ENCODE measurements around the gene SIRT6. TPM values are rescaled to one million over a fixed set of nuclear protein-coding genes. Genes with fewer than 3 reads are reported as not detected.
"Not testable (repeated sequence)": the region's sequence is repeated elsewhere in the genome, so short reads cannot be mapped to it uniquely, and the experiment has no call there.

The SIRT6 gene
- total and polyA plus RNA-seq, 2 donors (not counting 1 experiment from before 2014, with no cell fraction given): 8.8 to 9.2 TPM

GRCh38 chr19:4225885-4226284, 43.5 kb upstream of the SIRT6 start:
- no peaks in the 10 kb centered on the region for H4K20me1 ChIP-seq (ENCODE audit: control insufficient read depth, extremely low read depth, insufficient read depth, low read length)
- peaks cover 11% of the 10 kb centered on the region for H3K27me3 ChIP-seq (ENCODE audit: control insufficient read depth, insufficient read depth, low read length)
- no peaks in the 10 kb centered on the region for H3K36me3 ChIP-seq (ENCODE audit: control insufficient read depth, insufficient read depth, low read length)
- no peak overlapping the region for H3K9ac ChIP-seq (ENCODE audit: insufficient read depth, low read length)
- no peaks in the 10 kb centered on the region for H3K9me3 ChIP-seq (ENCODE audit: control insufficient read depth, insufficient read depth, low read depth, low read length)
- peaks cover 3% of the 10 kb centered on the region for H3K4me1 ChIP-seq (ENCODE audit: control insufficient read depth, extremely low read depth, insufficient read depth, low read length)
- H2AFZ ChIP-seq (ENCODE audit: low read length): no peak overlapping the region
- H3K4me3 ChIP-seq (replicated peaks in 1 of 4; ENCODE audit: control extremely low read depth in 1 of 4, insufficient read depth in 1 of 4, low read depth in 3 of 4, low read length in 4 of 4): no peak overlapping the region
- TF ChIP-seq CTCF (conservative IDR thresholded peaks at IDR 0.05 in 1 of 2, IDR thresholded peaks at IDR 0.05 in 1 of 2; ENCODE audit: low read depth in 1 of 2, low read length in 2 of 2) (no peak), EZH2 (IDR thresholded peaks at IDR 0.05; ENCODE audit: low read length, missing control alignments) (no peak)
- no peak for DNase-seq (ENCODE audit: low read depth in 2 of 2)
- no peak overlapping the region for H3K27ac ChIP-seq (ENCODE audit: insufficient read depth, low read length)
- H3K79me2 ChIP-seq (ENCODE audit: control insufficient read depth, insufficient read depth, low read length): no peaks in the 10 kb centered on the region
- H3K4me2 ChIP-seq (ENCODE audit: extremely low read depth, insufficient read depth, low read length): no peak overlapping the region

GRCh38 chr19:4224470-4224869, 42.1 kb upstream of the SIRT6 start:
- Histone ChIP-seq H3K4me3 (replicated peaks in 1 of 4; ENCODE audit: control extremely low read depth in 1 of 4, insufficient read depth in 1 of 4, low read depth in 3 of 4, low read length in 4 of 4) (no peak overlapping the region), H3K79me2 (ENCODE audit: control insufficient read depth, insufficient read depth, low read length) (no peaks in the 10 kb centered on the region), H3K9me3 (ENCODE audit: control insufficient read depth, insufficient read depth, low read depth, low read length) (no peaks in the 10 kb centered on the region), H3K4me2 (ENCODE audit: extremely low read depth, insufficient read depth, low read length) (no peak overlapping the region), H3K4me1 (ENCODE audit: control insufficient read depth, extremely low read depth, insufficient read depth, low read length) (peaks cover 3% of the 10 kb centered on the region), H4K20me1 (ENCODE audit: control insufficient read depth, extremely low read depth, insufficient read depth, low read length) (no peaks in the 10 kb centered on the region), H2AFZ (ENCODE audit: low read length) (no peak overlapping the region), H3K9ac (ENCODE audit: insufficient read depth, low read length) (no peak overlapping the region), H3K36me3 (ENCODE audit: control insufficient read depth, insufficient read depth, low read length) (no peaks in the 10 kb centered on the region), H3K27me3 (ENCODE audit: control insufficient read depth, insufficient read depth, low read length) (peaks cover 11% of the 10 kb centered on the region), H3K27ac (ENCODE audit: insufficient read depth, low read length) (no peak overlapping the region)
- DNase-seq (ENCODE audit: low read depth in 2 of 2): no peak
- TF ChIP-seq EZH2 (IDR thresholded peaks at IDR 0.05; ENCODE audit: low read length, missing control alignments) (no peak), CTCF (conservative IDR thresholded peaks at IDR 0.05 in 1 of 2, IDR thresholded peaks at IDR 0.05 in 1 of 2; ENCODE audit: low read depth in 1 of 2, low read length in 2 of 2) (no peak)

GRCh38 chr19:4220188-4220587, 37.8 kb upstream of the SIRT6 start:
- no peak overlapping the region for H3K27ac ChIP-seq (ENCODE audit: insufficient read depth, low read length)
- DNase-seq (ENCODE audit: low read depth in 2 of 2): no peak
- H3K4me3 ChIP-seq (replicated peaks in 1 of 4; ENCODE audit: control extremely low read depth in 1 of 4, insufficient read depth in 1 of 4, low read depth in 3 of 4, low read length in 4 of 4): no peak overlapping the region
- H3K27me3 ChIP-seq (ENCODE audit: control insufficient read depth, insufficient read depth, low read length): no peaks in the 10 kb centered on the region
- H3K4me2 ChIP-seq (ENCODE audit: extremely low read depth, insufficient read depth, low read length): no peak overlapping the region
- no peaks in the 10 kb centered on the region for H3K4me1 ChIP-seq (ENCODE audit: control insufficient read depth, extremely low read depth, insufficient read depth, low read length)
- no peaks in the 10 kb centered on the region for H3K36me3 ChIP-seq (ENCODE audit: control insufficient read depth, insufficient read depth, low read length)
- no peaks in the 10 kb centered on the region for H4K20me1 ChIP-seq (ENCODE audit: control insufficient read depth, extremely low read depth, insufficient read depth, low read length)
- TF ChIP-seq CTCF (conservative IDR thresholded peaks at IDR 0.05 in 1 of 2, IDR thresholded peaks at IDR 0.05 in 1 of 2; ENCODE audit: low read depth in 1 of 2, low read length in 2 of 2) (no peak), EZH2 (IDR thresholded peaks at IDR 0.05; ENCODE audit: low read length, missing control alignments) (no peak)
- no peaks in the 10 kb centered on the region for H3K79me2 ChIP-seq (ENCODE audit: control insufficient read depth, insufficient read depth, low read length)
- H3K9ac ChIP-seq (ENCODE audit: insufficient read depth, low read length): no peak overlapping the region
- H3K9me3 ChIP-seq (ENCODE audit: control insufficient read depth, insufficient read depth, low read depth, low read length): no peaks in the 10 kb centered on the region
- no peak overlapping the region for H2AFZ ChIP-seq (ENCODE audit: low read length)

- H3K27ac ChIP-seq (ENCODE audit: insufficient read depth, low read length); H2AFZ ChIP-seq (ENCODE audit: low read length); H3K4me3 ChIP-seq (replicated peaks in 1 of 4; ENCODE audit: control extremely low read depth in 1 of 4, insufficient read depth in 1 of 4, low read depth in 3 of 4, low read length in 4 of 4); H3K9ac ChIP-seq (ENCODE audit: insufficient read depth, low read length); DNase-seq (ENCODE audit: low read depth in 2 of 2); H4K20me1 ChIP-seq (ENCODE audit: control insufficient read depth, extremely low read depth, insufficient read depth, low read length); H3K27me3 ChIP-seq (ENCODE audit: control insufficient read depth, insufficient read depth, low read length); H3K9me3 ChIP-seq (ENCODE audit: control insufficient read depth, insufficient read depth, low read depth, low read length); H3K36me3 ChIP-seq (ENCODE audit: control insufficient read depth, insufficient read depth, low read length); H3K79me2 ChIP-seq (ENCODE audit: control insufficient read depth, insufficient read depth, low read length); H3K4me2 ChIP-seq (ENCODE audit: extremely low read depth, insufficient read depth, low read length); H3K4me1 ChIP-seq (ENCODE audit: control insufficient read depth, extremely low read depth, insufficient read depth, low read length): not testable (repeated sequence)
These were observed 36.2 kb upstream of the SIRT6 start for GRCh38 chr19:4218523-4218922.

Measured in fibroblast of lung (primary cell).